HCT116 (cell line): ENCODE measurements around the gene PHF14. TPM values are rescaled to one million over a fixed set of nuclear protein-coding genes. Genes with fewer than 3 reads are reported as not detected.

Experiments
- ATAC-seq: fragments of 200-7000 bp; cut with Tn5 transposase; 2 replicates; pipeline ENCODE4 v1.9.1; 2020; ENCODE audit warnings: mild to moderate bottlenecking, moderate library complexity
- BruUV-seq: library from RNA; stranded (reverse); fragments of 400-500 nt; replicated peaks from 2 replicates; lab custom pipeline; 2021; lab: Mats Ljungman, UMichigan
- CTCF ChIA-PET: fragments of 300-600 bp; sonication (Branson Sonifier 250); formaldehyde crosslinking; loops from one replicate; lab custom pipeline; 2021; ENCODE audit warnings: antibody characterized with exemption; lab: Charles Lee
- POLR2A ChIA-PET: fragments of 300-600, 350-600 bp; sonication (Branson Sonifier 250); formaldehyde crosslinking; loops from one replicate; lab custom pipeline; 2021; ENCODE audit warnings: antibody characterized with exemption; lab: Charles Lee
- RAD21 ChIA-PET, 2 experiments: fragments of 300-600 bp; sonication (Branson Sonifier 250); formaldehyde crosslinking; loops; one replicate each; lab custom pipeline; 2023; ENCODE audit warnings: low total read pairs in 2 of 2; ENCODE audit not compliant: uncharacterized antibody in 2 of 2, unreplicated experiment in 2 of 2, low non-redundant PET in 1 of 2; lab: Charles Lee
- DNase-seq: peaks from one replicate; pipeline ENCODE4 v3.0.0-alpha.2; 2010; ENCODE audit warnings: low read depth, low spot score
- H2AFZ ChIP-seq: fragments of 200-600 bp; shearing (Covaris generic), sonication (generic); 2 replicates; pipeline ENCODE4 v1.6.1; 2017; ENCODE audit warnings: low read depth, mixed run types, mixed read lengths, antibody characterized with exemption, low read length; ENCODE audit not compliant: poor library complexity, severe bottlenecking
- H3K27ac ChIP-seq: 2 replicates; pipeline ENCODE4 v1.5.1; 2012; ENCODE audit warnings: low read depth, low read length
- H3K27me3 ChIP-seq: fragments of 200-600 bp; sonication (generic); 2 replicates; pipeline ENCODE4 v1.6.1; 2016; ENCODE audit warnings: mixed run types, low read length, mixed read lengths; ENCODE audit not compliant: insufficient read depth
- H3K36me3 ChIP-seq, 2 experiments: fragments of 200-500 bp in 1 of 2; fragments of 200-600 bp in 1 of 2; sonication (Bioruptor generic) in 1 of 2; sonication (generic) in 1 of 2; 2 replicates each; pipeline versions ENCODE4 v1.5.1 to v1.6.1; 2014 to 2016; ENCODE audit warnings: low read length in 2 of 2, inconsistent platforms in 1 of 2, mixed read lengths in 1 of 2, mixed run types in 1 of 2; ENCODE audit not compliant: insufficient read depth in 2 of 2, control insufficient read depth in 1 of 2
- H3K4me1 ChIP-seq, 2 experiments: fragments of 200-600 bp in 1 of 2; sonication (generic) in 1 of 2; 2 replicates each; pipeline versions ENCODE4 v1.5.1 to v1.6.1; 2012 to 2017; ENCODE audit warnings: low read length in 2 of 2, inconsistent platforms in 1 of 2, mild to moderate bottlenecking in 1 of 2, mixed read lengths in 1 of 2, mixed run types in 1 of 2, moderate library complexity in 1 of 2; ENCODE audit not compliant: insufficient read depth in 2 of 2, control insufficient read depth in 1 of 2
- H3K4me2 ChIP-seq: fragments of 200-600 bp; sonication (generic); 2 replicates; pipeline ENCODE4 v1.6.1; 2017; ENCODE audit warnings: mixed run types, low read length, mixed read lengths
- H3K4me3 ChIP-seq, 2 experiments: fragments of 200-600 bp in 1 of 2; sonication (generic) in 1 of 2; replicated peaks in 1 of 2; 2 replicates each; pipeline ENCODE4 v1.5.1; 2011 to 2016; ENCODE audit warnings: low read length in 2 of 2, control low read depth in 1 of 2, low read depth in 1 of 2, mild to moderate bottlenecking in 1 of 2, mixed read lengths in 1 of 2, mixed run types in 1 of 2
- H3K79me2 ChIP-seq: fragments of 200-600 bp; sonication (generic); 2 replicates; pipeline ENCODE4 v1.6.1; 2017; ENCODE audit warnings: mild to moderate bottlenecking, mixed run types, low read length, moderate library complexity, mixed read lengths; ENCODE audit not compliant: insufficient read depth
- H3K9ac ChIP-seq: fragments of 200-600 bp; sonication (generic); 2 replicates; pipeline ENCODE4 v1.6.1; 2016; ENCODE audit warnings: low read length, mixed read lengths
- H3K9me2 ChIP-seq: fragments of 200-600 bp; sonication (generic), shearing (Covaris generic); 2 replicates; pipeline ENCODE4 v1.6.1; 2017; ENCODE audit warnings: mixed run types, mild to moderate bottlenecking, moderate library complexity; ENCODE audit not compliant: insufficient read depth
- H3K9me3 ChIP-seq, 2 experiments: fragments of 200-500 bp in 1 of 2; fragments of 200-600 bp in 1 of 2; sonication (Bioruptor generic) in 1 of 2; sonication (generic) in 1 of 2; 2 replicates each; pipeline ENCODE4 v1.6.1; 2014 to 2017; ENCODE audit warnings: low read length in 2 of 2, mixed read lengths in 2 of 2, inconsistent platforms in 1 of 2, low read depth in 1 of 2, mild to moderate bottlenecking in 1 of 2, mixed run types in 1 of 2, moderate library complexity in 1 of 2; ENCODE audit not compliant: control insufficient read depth in 1 of 2, insufficient read depth in 1 of 2
- H4K20me1 ChIP-seq: fragments of 200-600 bp; sonication (generic), shearing (Covaris generic); 2 replicates; pipeline ENCODE4 v1.6.1; 2017; ENCODE audit warnings: mixed run types, mild to moderate bottlenecking, moderate library complexity; ENCODE audit not compliant: insufficient read depth
- ELF1 ChIP-seq: IDR thresholded peaks from 2 replicates; pipeline ENCODE4 v1.6.1; 2012; ENCODE audit warnings: low read depth, borderline replicate concordance
- JUND ChIP-seq: IDR thresholded peaks from 2 replicates; pipeline ENCODE4 v1.6.1; 2012
- POLR2AphosphoS5 ChIP-seq: IDR thresholded peaks from 2 replicates; pipeline ENCODE4 v1.6.1; 2011; ENCODE audit warnings: mild to moderate bottlenecking, low read depth, low read length, moderate library complexity
- ZNF274 ChIP-seq: fragments of 200-500 bp; sonication (Bioruptor generic); IDR thresholded peaks from 2 replicates; pipeline ENCODE4 v1.6.1; 2014; ENCODE audit warnings: mild to moderate bottlenecking, low read depth, low read length, inconsistent platforms
- intact Hi-C: fragments of 100-400 bp; cut with micrococcal nuclease; formaldehyde crosslinking; loops from 2 replicates; pipeline ENCODE4 v1.10.0; 2022
- total RNA-seq: library from RNA; stranded (reverse); gene quantifications from one replicate; pipeline ENCODE4 v1.2.1, GENCODE V29; 2021; ENCODE audit not compliant: unreplicated experiment
- TF ChIP-seq, protein P1 (sequence below): IDR thresholded peaks from 2 replicates; pipeline ENCODE4 v1.6.1; 2012
- TF ChIP-seq, protein P2 (sequence below): IDR thresholded peaks from 2 replicates; pipeline ENCODE4 v1.6.1; 2012; ENCODE audit warnings: low read depth

Gene PHF14
- total RNA-seq, 1 experiment from 2014 or later, result 13.8 TPM

DNA sequence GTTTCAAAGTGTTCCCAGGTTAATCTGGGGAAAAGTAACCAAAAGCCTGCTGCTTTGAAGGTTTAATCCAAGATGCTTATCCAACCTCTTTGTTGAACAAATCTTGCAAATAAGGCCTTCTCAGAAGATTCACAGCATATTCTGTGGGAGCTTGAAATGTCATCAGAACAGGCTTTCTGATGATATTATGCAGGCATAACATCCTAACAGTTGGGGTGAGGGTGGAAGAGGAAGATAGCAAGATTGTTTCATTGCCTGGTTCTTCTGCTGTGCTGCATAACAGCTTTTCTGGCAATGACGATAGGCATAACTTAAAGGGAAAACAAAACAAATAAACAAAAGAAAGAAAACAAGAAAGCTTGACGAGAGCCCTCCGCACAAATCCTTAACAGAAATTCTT lies 217.4 kb downstream of the PHF14 start:
- H3K27me3 ChIP-seq, result no peaks in the 10 kb centered on the region
- no peaks in the 10 kb centered on the region for H3K79me2 ChIP-seq
- no peaks in the 10 kb centered on the region for H3K9me2 ChIP-seq
- H3K36me3 ChIP-seq, result no peaks in the 10 kb centered on the region
- H3K4me3 ChIP-seq, result no peak overlapping the region
- intact Hi-C loops, result no loop called here
- no TSS peak for BruUV-seq
- H4K20me1 ChIP-seq, result no peaks in the 10 kb centered on the region
- TF ChIP-seq, protein P1, sequence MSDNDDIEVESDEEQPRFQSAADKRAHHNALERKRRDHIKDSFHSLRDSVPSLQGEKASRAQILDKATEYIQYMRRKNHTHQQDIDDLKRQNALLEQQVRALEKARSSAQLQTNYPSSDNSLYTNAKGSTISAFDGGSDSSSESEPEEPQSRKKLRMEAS, result no peak
- TF ChIP-seq, protein P2, sequence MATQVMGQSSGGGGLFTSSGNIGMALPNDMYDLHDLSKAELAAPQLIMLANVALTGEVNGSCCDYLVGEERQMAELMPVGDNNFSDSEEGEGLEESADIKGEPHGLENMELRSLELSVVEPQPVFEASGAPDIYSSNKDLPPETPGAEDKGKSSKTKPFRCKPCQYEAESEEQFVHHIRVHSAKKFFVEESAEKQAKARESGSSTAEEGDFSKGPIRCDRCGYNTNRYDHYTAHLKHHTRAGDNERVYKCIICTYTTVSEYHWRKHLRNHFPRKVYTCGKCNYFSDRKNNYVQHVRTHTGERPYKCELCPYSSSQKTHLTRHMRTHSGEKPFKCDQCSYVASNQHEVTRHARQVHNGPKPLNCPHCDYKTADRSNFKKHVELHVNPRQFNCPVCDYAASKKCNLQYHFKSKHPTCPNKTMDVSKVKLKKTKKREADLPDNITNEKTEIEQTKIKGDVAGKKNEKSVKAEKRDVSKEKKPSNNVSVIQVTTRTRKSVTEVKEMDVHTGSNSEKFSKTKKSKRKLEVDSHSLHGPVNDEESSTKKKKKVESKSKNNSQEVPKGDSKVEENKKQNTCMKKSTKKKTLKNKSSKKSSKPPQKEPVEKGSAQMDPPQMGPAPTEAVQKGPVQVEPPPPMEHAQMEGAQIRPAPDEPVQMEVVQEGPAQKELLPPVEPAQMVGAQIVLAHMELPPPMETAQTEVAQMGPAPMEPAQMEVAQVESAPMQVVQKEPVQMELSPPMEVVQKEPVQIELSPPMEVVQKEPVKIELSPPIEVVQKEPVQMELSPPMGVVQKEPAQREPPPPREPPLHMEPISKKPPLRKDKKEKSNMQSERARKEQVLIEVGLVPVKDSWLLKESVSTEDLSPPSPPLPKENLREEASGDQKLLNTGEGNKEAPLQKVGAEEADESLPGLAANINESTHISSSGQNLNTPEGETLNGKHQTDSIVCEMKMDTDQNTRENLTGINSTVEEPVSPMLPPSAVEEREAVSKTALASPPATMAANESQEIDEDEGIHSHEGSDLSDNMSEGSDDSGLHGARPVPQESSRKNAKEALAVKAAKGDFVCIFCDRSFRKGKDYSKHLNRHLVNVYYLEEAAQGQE, result no peak
- no peak for TF ChIP-seq ZNF274
- no peak for TF ChIP-seq POLR2AphosphoS5
- TF ChIP-seq JUND, result no peak
- no peak for TF ChIP-seq ELF1
- ChIA-PET RAD21 (no interaction called here), CTCF (no interaction called here), POLR2A (no interaction called here)
- H3K4me2 ChIP-seq, result no peak overlapping the region
- no peak overlapping the region for H3K9ac ChIP-seq
- no peaks in the 10 kb centered on the region for H3K4me1 ChIP-seq
- ATAC-seq (no peak), DNase-seq (no peak)
- H2AFZ ChIP-seq, result no peak overlapping the region
- no peaks in the 10 kb centered on the region for H3K9me3 ChIP-seq
- no peak overlapping the region for H3K27ac ChIP-seq
